GM10266 (cell line): ENCODE data around the gene HPS1.

ENCODE experiments used
- DNase-seq: peaks from one replicate; pipeline ENCODE4 v3.0.0; 2012; ENCODE audit errors: extremely low spot score
- TF ChIP-seq, protein P1 (sequence below): IDR thresholded peaks from 2 replicates; pipeline ENCODE4 v1.5.1; 2012; ENCODE audit warnings: mild to moderate bottlenecking, low read depth; ENCODE audit not compliant: control insufficient read depth, insufficient read depth; ENCODE audit errors: missing control alignments

HPS1 gene

DNA sequence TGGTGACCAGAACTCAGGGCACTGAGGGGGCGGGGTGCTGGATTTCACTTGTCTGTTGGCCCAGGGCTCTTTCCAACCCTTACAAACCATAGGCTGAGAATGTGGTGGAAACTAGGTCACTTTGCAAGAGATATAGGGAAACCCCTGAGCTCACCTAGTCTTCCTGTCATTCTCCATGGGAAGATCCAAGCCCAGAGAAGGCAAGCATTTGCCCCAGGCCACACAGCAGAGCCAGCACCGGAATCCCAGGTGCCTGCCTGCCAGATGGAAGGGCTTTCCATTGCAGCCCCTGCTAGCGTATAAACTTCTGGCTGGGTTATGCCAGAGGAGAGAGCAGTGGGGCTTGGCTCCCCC, 32.2 kb downstream of the HPS1 start:
- TF ChIP-seq, protein P1, sequence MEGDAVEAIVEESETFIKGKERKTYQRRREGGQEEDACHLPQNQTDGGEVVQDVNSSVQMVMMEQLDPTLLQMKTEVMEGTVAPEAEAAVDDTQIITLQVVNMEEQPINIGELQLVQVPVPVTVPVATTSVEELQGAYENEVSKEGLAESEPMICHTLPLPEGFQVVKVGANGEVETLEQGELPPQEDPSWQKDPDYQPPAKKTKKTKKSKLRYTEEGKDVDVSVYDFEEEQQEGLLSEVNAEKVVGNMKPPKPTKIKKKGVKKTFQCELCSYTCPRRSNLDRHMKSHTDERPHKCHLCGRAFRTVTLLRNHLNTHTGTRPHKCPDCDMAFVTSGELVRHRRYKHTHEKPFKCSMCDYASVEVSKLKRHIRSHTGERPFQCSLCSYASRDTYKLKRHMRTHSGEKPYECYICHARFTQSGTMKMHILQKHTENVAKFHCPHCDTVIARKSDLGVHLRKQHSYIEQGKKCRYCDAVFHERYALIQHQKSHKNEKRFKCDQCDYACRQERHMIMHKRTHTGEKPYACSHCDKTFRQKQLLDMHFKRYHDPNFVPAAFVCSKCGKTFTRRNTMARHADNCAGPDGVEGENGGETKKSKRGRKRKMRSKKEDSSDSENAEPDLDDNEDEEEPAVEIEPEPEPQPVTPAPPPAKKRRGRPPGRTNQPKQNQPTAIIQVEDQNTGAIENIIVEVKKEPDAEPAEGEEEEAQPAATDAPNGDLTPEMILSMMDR: no peak
- DNase-seq: no peak

- TF ChIP-seq, protein P1: no peak
- no peak for DNase-seq
These were observed 35.0 kb downstream of the HPS1 start for GRCh38 chr10:98411768-98412167.

DNA sequence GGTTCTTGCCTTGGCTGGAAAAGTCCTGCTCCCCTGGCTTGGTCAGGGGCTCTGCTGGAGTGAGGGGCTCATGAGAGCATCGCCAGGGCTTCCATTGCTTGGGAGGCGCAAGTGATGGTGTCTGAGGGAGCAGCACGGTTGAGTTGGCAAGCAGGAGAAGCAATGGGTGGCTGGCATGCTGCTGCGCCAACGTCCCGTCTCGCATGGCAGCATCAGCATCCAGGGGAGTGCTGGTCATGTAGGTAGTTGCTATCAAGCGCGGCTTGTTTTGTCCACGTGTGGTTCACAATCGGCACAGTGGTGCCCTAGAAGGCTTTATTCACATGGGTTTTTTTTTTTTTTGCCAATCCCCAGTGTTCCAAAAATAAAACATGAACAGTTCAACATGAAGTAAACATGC, 35.6 kb downstream of the HPS1 start:
- TF ChIP-seq, protein P1: no peak
- no peak for DNase-seq

DNA sequence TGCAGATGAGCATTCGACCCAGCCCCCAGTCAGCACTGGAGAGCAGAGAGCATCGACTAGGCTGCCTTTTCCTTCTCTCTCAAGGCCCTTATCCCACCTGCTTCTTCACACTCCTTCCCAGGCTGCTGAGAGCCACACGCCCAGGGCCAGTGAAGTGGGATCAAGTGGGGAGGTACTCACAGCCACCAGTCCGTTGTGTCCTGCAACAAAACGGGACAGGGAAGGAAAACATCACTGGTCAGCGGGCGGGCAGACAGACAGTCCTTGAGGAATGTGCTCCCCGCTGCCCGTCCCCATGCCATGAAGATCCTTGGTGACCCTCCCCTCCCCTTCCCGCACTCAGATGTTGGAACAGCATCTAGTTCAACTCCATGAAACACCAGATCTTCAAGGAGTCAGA, 36.0 kb downstream of the HPS1 start:
- no peak for DNase-seq
- TF ChIP-seq, protein P1: no peak

GRCh38 chr10:98410135-98410743, 36.5 kb downstream of the HPS1 start:
- DNase-seq: no peak

DNA sequence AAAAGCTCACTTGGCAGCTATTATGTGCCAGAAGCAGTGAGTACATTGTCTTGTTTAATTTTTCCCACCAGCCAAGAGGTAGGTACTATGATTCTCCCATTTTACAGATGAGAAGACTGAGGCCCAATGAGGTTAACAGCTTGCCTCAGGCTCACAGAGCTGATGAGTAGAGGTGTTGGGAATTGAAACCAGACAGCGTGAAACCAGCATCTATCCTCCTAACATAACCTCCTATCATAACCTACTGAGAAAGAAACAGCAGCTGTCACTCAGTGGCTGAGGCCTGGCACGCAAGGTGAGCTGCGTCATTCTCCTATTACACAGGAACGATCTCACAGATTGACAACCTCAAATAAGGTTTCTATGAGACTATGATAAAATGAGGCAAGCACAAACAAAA, 37.9 kb downstream of the HPS1 start:
- no peak for DNase-seq
- TF ChIP-seq, protein P1: no peak

More at GRCh38 chr10:98410135-98410743, 36.5 kb downstream of the HPS1 start:
- TF ChIP-seq, protein P1: no peak

DNA sequence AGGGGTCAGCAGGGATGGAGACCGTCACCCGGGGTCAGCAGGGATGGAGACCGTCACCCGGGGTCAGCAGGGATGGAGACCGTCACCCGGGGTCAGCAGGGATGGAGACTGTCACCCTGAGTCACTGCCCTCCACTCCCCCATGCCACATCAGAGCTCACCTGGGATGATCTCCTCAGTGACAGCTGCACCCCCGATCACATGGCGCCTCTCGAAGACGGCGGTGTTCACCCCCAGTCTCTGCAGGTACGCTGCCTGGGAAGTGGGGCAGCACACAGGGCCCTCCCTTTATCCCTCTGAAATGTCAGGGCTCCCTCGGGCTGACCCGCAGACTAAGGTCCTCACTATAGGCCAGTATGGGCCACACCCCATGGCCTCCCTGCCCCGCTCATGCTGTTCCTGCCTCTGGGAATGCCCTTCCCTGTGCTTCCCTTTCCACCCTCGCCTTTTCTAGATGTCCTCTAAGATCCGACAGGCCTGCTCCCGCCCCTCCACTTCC, 38.9 kb downstream of the HPS1 start:
- DNase-seq: no peak
- TF ChIP-seq, protein P1: no peak
